Astrocyte of the cerebellum (primary cell): ENCODE measurements around the gene PTGIR.

ENCODE experiments used
- DNase-seq: peaks from one replicate; pipeline ENCODE4 v3.0.0-alpha.2; 2011; ENCODE audit warnings: low read depth
- H3K4me3 ChIP-seq: 2 replicates; pipeline ENCODE4 v1.5.1; 2011; ENCODE audit warnings: mild to moderate bottlenecking, low read depth, low read length, moderate library complexity
- in situ Hi-C: cut with HindIII; loops from 2 replicates; pipeline ENCODE4 v1.10.0; 2017; ENCODE audit warnings: low sequenced_read_pairs
- TF ChIP-seq, protein P1 (sequence below): IDR thresholded peaks from 2 replicates; pipeline ENCODE4 v1.5.1; 2012; ENCODE audit warnings: low read length, low read depth, moderate library complexity, mild to moderate bottlenecking; ENCODE audit errors: missing control alignments

PTGIR gene

GRCh38 chr19:46591254-46591653 is 33.6 kb downstream of the PTGIR start:
- in situ Hi-C loops, result no loop called here
- no peak for DNase-seq
- H3K4me3 ChIP-seq, result no peak overlapping the region
- TF ChIP-seq, protein P1, sequence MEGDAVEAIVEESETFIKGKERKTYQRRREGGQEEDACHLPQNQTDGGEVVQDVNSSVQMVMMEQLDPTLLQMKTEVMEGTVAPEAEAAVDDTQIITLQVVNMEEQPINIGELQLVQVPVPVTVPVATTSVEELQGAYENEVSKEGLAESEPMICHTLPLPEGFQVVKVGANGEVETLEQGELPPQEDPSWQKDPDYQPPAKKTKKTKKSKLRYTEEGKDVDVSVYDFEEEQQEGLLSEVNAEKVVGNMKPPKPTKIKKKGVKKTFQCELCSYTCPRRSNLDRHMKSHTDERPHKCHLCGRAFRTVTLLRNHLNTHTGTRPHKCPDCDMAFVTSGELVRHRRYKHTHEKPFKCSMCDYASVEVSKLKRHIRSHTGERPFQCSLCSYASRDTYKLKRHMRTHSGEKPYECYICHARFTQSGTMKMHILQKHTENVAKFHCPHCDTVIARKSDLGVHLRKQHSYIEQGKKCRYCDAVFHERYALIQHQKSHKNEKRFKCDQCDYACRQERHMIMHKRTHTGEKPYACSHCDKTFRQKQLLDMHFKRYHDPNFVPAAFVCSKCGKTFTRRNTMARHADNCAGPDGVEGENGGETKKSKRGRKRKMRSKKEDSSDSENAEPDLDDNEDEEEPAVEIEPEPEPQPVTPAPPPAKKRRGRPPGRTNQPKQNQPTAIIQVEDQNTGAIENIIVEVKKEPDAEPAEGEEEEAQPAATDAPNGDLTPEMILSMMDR, result no peak

DNA sequence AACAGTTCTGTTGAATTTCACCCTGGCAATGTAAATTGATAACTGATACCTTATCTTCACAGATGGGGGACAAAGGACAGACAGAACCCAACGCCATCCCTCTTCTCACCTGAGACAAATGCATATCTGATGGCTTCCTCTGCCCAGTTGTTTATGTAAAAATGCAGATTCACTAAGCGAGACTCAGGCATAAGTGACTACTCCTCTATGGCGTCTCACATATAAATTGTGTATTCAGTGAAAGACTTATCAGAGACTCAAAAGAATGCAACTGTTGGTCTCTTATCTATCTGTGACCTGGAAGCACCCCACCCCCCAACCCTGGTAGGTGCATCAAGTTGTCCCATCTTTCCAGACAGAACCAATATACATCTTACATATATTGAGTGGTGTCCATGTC is 37.0 kb downstream of the PTGIR start:
- in situ Hi-C loops, result no loop called here
- TF ChIP-seq, protein P1, result no peak

DNA sequence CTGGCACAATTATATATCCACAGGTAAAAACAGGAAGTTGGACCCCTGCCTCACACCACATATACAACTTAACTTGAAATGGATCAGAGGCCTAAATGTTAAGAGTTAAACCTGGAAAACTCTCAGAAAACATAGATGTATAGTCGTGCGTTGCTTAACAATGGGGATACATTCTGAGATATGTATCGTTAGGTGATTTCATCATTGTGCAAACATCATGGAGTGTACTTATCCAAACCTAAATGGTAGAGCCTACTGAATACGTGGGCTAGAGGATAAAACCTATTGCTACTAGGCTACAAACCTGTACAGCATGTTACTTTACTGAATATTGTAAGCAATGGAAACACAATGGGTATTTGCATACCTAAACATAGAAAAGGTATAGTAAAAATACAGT is 38.6 kb downstream of the PTGIR start:
- no peak overlapping the region for H3K4me3 ChIP-seq
- TF ChIP-seq, protein P1, result no peak
- in situ Hi-C loops, result no loop called here
- DNase-seq, result no peak

More for the DNA sequence above, 37.0 kb downstream of the PTGIR start:
- no peak overlapping the region for H3K4me3 ChIP-seq
- no peak for DNase-seq

GRCh38 chr19:46585539-46585938 is 39.4 kb downstream of the PTGIR start:
- H3K4me3 ChIP-seq, result no peak overlapping the region
- in situ Hi-C loops, result no loop called here
- no peak for DNase-seq
- TF ChIP-seq, protein P1, result no peak

- TF ChIP-seq, protein P1, result no peak
- no peak for DNase-seq
- in situ Hi-C loops, result no loop called here
- H3K4me3 ChIP-seq, result no peak overlapping the region
These were observed 44.6 kb downstream of the PTGIR start for GRCh38 chr19:46580247-46580646.

DNA sequence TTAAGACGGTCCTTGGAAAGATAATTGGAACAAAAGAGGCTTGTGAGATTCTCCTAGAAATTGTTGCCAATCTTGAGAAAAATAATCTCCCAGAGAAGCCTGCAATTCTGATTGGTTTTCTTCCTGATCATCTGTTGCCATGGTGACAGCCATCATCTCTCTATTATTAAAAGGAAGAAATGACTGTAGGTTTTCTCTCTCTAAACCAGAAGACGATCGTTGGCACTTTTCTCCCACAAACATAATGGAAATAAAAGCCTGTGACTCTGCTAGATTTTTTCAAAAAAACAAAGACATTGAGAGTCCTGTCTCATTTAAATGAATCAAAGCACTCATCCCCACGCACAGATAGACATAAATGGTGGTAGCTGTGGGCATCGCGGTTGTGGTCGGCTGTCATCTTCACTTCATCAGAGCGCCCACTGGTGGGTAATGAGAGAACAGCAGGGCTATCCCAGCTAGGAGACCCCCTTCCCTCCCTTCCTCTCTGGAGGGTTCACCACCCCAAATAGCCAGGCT is 45.5 kb downstream of the PTGIR start:
- in situ Hi-C loops, result no loop called here
- H3K4me3 ChIP-seq, result no peak overlapping the region
- no peak for DNase-seq
- TF ChIP-seq, protein P1, result no peak

- no peak for DNase-seq
- in situ Hi-C loops, result no loop called here
- no peak overlapping the region for H3K4me3 ChIP-seq
- TF ChIP-seq, protein P1, result no peak
These were observed 46.4 kb downstream of the PTGIR start for GRCh38 chr19:46578450-46578849.
